Measurements from ENCODE around the gene DIRAS2.

Gene DIRAS2

DNA sequence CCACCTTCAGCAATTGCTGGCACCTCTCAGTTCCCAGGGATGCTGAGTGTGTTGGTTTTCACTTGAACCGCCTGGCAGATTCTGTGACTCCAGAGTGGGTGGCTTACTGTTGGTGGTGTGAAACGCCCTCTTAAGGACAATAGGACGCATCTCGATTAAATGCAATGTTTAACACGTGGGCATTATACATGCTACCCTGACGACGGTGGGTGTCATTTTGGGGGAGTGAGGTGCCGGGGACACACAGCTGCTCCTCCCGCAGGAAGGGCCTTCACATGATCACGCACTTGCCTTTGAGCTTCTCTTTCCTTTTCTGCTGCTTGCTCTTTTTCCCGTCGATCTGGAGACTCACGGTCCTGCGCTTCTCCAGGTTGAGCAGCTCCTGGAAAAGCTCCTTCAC is 29.7 kb downstream of the DIRAS2 start:
- peak; percentile 48 for DNase-seq (ENCODE audit: low spot score)

DNA sequence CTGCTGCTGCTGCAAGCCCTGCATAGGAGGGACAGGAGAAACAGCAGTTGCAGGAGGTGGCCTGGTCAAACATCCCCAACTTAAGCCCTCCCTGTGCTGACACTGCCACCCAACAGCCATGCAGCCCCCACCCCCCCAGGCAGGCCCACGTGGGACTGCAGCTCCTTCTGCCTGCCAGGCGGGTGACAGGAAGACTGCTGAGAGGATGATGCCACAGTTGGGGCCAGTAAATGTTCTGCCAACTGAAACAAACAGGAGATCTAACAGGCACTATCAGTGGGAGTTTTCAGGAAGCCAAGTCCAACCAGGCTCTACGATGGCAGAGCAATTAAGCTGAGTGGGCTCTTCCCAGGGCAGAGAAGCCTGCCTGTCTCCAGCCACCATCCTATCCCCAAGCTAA is 31.1 kb downstream of the DIRAS2 start:
- DNase-seq (ENCODE audit: low spot score), result peak; percentile 67

DNA sequence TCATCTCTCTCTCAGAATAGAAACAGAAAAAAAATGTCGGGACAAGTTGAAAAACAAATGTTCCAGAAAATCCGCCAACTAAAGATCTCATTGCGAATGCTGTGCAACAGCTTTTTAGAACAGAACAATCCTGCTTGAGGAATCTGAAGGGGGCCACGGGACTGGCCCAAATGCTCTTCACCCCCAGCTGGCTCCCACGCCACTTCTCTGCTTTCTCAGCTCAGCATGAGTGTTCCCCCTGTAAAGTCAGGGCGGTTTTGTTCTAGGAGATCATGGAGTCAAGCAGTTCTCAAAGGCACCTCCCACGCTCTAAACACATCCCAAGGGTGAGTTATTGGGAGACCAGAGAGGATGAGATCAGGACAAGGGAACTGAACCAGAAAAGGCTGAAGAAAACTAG is 31.5 kb downstream of the DIRAS2 start:
- DNase-seq (ENCODE audit: low spot score), result peak; percentile 10

DNA sequence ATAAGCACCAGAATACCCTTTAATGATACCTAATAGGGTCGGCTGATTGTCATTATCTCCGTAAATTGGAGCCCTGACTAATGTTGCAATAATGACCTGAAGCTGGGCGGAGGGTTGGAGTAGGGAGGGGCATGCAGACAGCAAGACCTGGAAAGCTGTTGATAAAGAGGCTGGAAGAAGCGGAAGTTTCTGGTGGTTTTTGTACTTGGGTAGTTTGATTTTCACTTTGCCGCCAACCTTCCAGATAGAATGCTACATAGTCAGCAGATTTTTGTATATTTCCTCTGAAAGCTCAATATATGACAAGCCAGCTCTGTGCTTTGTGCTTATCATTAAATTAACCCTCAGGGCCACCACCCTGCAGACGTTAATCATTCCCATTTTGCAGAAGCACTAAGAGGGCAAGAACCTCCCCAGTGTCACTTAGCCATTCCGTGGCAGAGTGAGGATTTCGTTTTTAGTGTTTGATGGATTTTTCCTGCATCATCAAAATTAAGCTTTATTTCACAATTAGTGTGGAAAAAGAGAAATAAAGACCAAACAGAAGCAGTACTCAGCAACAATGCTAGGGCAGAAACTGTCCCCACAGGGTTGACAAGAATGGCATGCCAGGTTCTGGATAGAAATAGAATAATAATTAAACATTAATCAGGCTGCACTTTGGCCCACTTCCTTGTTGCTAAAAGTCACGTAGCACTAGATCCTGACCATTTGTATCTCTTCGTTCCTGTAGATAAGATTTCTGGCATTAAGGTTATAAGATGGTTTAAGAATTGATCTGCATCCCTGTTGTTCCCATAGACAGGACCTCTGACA is 34.7 kb downstream of the DIRAS2 start:
- DNase-seq (ENCODE audit: low spot score), result no peak

DNA sequence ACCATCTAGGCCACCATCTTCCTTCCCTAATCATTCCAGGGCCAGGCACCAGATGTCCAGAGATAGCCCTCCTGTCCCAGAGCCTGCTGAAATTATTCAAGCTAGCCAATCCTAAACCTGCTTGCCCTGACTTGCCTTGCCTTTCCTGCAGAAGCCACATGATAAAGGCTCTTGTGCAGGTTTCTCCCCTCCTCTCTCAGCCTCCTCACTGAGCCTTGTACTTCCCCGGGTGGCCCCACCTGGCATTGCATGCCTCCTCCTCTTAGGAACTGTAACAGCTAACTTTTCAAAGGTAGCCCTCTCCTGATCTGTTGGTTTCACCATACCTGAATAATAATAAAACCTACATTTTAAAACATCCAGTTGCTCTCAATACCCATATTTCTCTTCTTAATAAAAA is 42.6 kb downstream of the DIRAS2 start:
- DNase-seq (ENCODE audit: low spot score), result no peak

DNA sequence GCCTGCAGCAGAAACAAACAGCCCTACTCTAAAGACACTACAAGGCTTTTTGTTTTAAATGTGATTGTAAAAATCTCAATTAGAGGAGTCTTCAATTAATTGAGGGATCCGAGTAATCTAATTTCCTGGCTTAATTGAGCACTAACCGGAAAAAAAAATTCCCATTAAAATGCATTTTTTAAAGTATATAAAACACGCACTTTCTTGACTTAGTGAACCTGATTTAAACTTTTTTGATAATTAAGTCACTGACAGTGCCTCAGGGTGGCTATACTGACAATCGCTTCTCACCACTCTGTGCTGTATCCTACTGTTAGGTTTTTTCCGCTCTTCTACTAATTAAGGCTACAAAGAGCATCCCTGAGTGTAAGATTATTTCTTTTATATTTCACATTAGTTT is 44.4 kb downstream of the DIRAS2 start:
- DNase-seq (ENCODE audit: low spot score), result no peak

DNA sequence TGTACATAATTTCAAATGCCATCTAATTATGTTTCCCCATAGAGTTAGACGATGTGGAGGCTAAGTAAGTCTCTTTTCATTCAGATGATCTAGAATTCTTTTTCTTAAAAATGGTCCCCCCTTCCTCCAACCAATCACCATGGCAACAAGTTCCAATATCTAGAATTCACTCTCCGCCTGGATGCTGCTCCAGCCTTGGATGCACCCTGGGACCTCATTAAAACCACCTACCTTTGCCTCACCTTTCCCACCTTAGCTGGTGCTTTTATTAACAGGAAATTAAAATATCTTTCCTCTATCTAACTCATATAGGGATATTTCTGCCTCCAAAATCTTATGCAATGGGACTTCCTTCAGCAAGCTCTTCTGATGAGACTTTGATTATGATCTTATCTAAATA is 49.0 kb downstream of the DIRAS2 start:
- no peak for DNase-seq (ENCODE audit: low spot score)

DNA sequence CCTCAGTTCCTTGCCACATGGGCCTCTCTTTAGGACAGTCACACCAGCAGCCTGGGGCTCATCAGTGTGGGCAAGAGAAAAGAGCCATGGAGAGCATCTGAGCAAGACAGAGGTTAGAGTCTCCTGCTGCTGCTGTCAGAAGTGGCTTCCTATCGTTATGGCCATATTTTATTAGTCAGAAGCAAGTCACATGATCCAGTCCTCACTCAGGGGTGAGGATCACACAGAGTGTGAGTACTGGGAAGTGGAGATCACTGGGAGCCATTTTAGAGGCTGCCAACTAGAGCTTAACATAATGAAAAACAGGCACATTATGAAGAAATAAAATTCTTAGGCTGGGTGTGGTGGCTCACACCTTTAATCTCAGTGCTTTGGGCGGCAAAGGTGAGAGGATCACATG is 62.0 kb downstream of the DIRAS2 start:
- no peak for DNase-seq (ENCODE audit: low spot score)

DNA sequence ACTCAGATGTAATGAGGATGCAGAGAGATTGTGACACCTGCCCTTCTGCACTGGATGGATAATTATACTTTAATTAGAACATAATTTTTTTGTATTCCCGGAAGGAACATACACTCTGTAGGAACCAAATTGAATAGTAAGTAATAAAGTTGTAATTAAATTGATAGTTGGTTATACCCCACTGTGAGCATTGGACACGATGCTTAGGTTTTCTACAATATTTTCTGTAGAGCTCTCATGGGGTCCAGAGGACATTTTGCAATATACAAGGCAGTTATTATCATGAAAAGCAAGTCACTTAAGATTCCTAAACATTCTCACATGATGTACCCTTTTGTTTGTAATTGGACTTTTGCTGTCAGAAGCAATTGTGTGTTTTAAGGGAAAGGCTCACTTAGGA is 63.4 kb downstream of the DIRAS2 start:
- DNase-seq (ENCODE audit: low spot score), result no peak

DNA sequence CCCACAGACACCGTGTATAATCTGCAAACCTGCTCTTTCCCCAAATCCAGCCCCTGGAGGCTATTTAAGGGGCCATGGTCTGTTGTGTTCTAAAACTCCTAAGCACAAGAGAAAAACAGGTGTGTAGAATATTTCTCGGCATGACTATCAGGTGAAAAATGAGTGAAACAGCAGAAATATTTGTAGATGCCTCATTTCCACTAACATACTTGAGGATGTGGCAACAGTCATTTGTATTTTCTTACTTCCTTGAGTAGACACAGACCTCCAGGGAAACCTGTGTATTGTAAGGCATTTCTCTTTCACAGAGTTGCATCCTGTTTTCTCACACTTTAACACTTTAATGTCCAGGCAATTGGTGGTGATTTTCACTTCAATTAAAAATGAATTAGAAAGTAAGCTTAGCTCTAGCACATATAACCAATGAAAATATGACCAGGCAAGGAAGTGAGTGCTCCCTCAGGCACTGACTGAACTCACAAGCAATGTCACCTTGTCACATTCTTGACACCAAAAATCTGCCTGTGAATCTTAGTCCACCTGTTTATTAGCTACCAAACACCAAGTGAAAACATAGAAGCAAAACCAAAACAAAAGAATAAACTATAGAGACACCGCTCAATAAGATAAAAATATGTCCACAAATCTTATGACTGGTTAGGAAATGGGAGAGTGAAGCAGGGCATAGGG is 64.4 kb downstream of the DIRAS2 start:
- DNase-seq (ENCODE audit: low spot score), result no peak

DNA sequence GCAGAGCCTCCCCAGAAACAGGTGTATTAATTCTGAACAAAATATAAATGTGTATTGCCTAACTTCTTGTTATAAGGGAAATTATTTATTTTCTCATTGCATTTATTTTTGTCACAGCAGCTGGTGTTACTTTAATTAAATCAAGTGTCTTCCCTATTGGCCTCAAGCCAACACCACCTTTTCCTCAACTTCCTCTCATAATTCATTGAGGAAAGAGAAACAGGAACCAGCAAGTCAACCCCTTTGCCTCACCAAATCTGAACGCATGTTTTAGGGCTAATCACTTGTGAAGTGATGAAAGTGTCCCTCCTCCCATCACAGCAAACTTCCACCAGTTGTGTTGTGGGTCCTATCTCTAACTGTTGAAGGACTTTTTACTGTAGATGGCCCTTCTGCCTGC is 73.1 kb downstream of the DIRAS2 start:
- DNase-seq (ENCODE audit: low spot score), result no peak

DNA sequence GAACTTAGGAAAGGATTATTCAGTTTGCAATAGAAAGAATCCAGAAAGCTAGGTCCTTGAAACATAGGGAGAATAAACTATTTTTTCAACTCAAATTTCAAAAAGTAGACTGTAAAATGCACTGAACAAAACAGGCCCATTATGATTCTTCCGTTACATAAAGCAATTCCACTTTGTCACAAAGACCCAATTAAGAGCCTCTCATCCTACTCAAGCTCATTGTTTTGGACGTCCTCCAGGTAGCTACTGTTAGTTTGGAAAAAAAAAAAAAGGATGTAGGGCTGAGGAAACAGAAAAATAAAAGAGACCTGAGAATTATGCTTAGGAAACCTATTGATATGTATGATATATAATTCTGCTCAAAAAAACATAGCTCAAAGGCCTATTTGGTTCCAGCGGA is 74.0 kb downstream of the DIRAS2 start:
- DNase-seq (ENCODE audit: low spot score), result no peak

DNA sequence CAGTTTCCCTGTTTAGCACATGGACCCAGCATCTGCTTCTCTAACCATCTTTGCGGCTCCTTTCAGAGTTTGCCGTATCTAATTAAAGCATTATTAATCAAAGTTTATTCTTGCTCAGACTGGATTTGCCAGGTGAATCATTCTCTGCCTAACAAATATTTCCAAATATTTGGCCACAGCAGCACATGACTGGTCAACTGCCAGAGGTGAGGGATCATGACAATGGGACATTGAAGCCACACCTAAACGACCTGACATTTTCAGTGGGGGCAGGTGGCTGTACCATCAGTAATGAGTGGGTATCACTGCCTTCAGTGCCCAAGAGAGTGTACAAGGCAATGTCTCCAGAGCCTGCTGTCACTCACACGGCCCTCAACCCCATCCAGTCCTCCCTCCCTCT is 80.4 kb downstream of the DIRAS2 start:
- no peak for DNase-seq (ENCODE audit: low spot score)

Data from Ammon's horn (tissue), 1 donor.